Gastrocnemius medialis (tissue), 4 donors: ENCODE data around the gene SEMA4F. TPM values are rescaled to one million over a fixed set of nuclear protein-coding genes. Genes with fewer than 3 reads are reported as not detected.

Experiments
- ATAC-seq, 2 donors: fragments of 150-250 bp; one replicate each; pipeline ENCODE4 v1.9.1; 2016
- DNase-seq, 2 donors: peaks; one replicate each; pipeline ENCODE4 v3.0.0-alpha.2; 2019
- H3K27ac ChIP-seq, 4 donors: fragments of 200-600 bp; sonication (generic); 1 replicate in 1 of 4; 2 replicates in 3 of 4; pipeline ENCODE4 v1.5.1; 2016 to 2018; ENCODE audit warnings: mild to moderate bottlenecking in 2 of 4, moderate library complexity in 1 of 4
- H3K27me3 ChIP-seq, 3 donors: fragments of 200-600 bp; sonication (generic) in 2 of 3; 1 replicate in 1 of 3; 2 replicates in 2 of 3; pipeline versions ENCODE4 v1.5.1 to v1.6.0; 2016 to 2019; ENCODE audit warnings: mild to moderate bottlenecking in 1 of 3, moderate library complexity in 1 of 3
- H3K36me3 ChIP-seq, 2 donors: fragments of 200-600 bp; sonication (generic) in 1 of 2; one replicate each; pipeline ENCODE4 v1.5.1; 2017 to 2018
- H3K4me1 ChIP-seq, 2 donors: fragments of 200-600 bp; sonication (generic) in 1 of 2; one replicate each; pipeline ENCODE4 v1.5.1; 2016 to 2017; ENCODE audit warnings: mild to moderate bottlenecking in 2 of 2
- H3K4me3 ChIP-seq, 4 donors: fragments of 200-600 bp; sonication (generic) in 3 of 4; 1 replicate in 1 of 4; 2 replicates in 3 of 4; pipeline ENCODE4 v1.5.1; 2016 to 2019; ENCODE audit warnings: mild to moderate bottlenecking in 2 of 4
- H3K9me3 ChIP-seq, 3 donors: fragments of 200-600 bp; sonication (generic) in 2 of 3; 1 replicate in 1 of 3; 2 replicates in 2 of 3; pipeline ENCODE4 v1.5.1; 2016 to 2019
- POLR2A ChIP-seq, 2 donors: fragments of 450-650 bp; IDR thresholded peaks; one replicate each; pipeline ENCODE4 v1.6.1; 2017; ENCODE audit warnings: antibody characterized with exemption in 2 of 2, mild to moderate bottlenecking in 2 of 2, moderate library complexity in 2 of 2
- in situ Hi-C, 4 donors: fragments of 200-750 bp; cut with MboI; loops; one replicate each; pipeline versions ENCODE4 v1.15.0 to v1.8.0; 2017; ENCODE audit warnings: low sequenced_read_pairs in 4 of 4
- intact Hi-C: fragments of 100-400 bp; cut with DNase I; formaldehyde crosslinking; loops from one replicate; pipeline ENCODE4 v1.15.1; 2023; ENCODE audit warnings: low total_unique reads
- total RNA-seq, 4 donors: library from RNA; depleted of rRNA; stranded (reverse); fragments of >200 nt; gene quantifications; one replicate each; pipeline versions ENCODE4 v1.1.0 to v1.2.3, GENCODE V29; 2016
- TF ChIP-seq, protein P1 (sequence below), 5 experiments: fragments of 450-650 bp in 3 of 5; fragments of 200-600 bp in 2 of 5; sonication (generic) in 2 of 5; IDR thresholded peaks in 4 of 5; conservative IDR thresholded peaks in 1 of 5; 1 replicate in 4 of 5; 2 replicates in 1 of 5; pipeline ENCODE4 v1.5.1; 2016 to 2019; ENCODE audit warnings: antibody characterized with exemption in 5 of 5, mild to moderate bottlenecking in 3 of 5, moderate library complexity in 3 of 5

Gene SEMA4F
- total RNA-seq, 4 donors from 2014 or later: 0.97 to 1.6 (median 1.4) TPM

DNA sequence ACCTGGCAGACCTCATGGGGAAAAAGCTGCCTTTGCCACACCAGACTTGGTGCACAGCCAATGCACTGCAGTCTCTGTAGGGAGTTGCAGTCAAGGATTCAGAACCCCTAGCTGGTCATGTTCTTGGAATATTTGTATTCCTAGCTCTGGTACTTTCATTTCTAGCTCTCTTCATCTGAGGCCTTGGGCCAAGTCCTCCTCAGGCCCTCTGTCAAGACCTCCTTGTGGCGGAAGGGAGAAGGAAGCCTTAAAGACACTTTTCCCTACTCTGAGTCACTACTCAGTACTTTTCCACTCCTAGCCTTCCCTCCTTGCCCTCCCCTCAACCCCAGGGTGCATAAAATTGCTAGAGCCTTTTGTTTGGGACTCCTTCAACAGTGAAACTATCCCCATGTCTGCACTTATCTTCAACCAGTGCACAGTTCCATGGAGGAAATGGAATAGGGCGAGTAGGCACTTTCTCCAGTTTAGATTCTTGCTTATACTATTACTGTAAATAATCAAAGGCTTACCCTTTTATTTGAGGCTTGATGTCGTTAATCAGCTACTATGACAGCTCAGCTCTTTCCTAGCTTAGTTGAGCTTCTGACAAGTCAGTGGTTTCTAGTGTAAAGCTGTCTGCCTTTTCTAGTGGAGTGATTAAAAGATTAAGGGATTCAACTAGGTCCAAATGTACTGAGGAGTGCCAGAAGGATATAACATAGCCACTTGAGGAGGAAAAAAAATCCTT lies 21.7 kb upstream of the SEMA4F start:
- in situ Hi-C loops: no loop called here
- no peak overlapping the region for H3K4me3 ChIP-seq
- TF ChIP-seq POLR2A (IDR thresholded peaks at IDR 0.05): no peak
- TF ChIP-seq, protein P1, sequence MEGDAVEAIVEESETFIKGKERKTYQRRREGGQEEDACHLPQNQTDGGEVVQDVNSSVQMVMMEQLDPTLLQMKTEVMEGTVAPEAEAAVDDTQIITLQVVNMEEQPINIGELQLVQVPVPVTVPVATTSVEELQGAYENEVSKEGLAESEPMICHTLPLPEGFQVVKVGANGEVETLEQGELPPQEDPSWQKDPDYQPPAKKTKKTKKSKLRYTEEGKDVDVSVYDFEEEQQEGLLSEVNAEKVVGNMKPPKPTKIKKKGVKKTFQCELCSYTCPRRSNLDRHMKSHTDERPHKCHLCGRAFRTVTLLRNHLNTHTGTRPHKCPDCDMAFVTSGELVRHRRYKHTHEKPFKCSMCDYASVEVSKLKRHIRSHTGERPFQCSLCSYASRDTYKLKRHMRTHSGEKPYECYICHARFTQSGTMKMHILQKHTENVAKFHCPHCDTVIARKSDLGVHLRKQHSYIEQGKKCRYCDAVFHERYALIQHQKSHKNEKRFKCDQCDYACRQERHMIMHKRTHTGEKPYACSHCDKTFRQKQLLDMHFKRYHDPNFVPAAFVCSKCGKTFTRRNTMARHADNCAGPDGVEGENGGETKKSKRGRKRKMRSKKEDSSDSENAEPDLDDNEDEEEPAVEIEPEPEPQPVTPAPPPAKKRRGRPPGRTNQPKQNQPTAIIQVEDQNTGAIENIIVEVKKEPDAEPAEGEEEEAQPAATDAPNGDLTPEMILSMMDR (IDR thresholded peaks at IDR 0.05 in 4 of 5, conservative IDR thresholded peaks at IDR 0.05 in 1 of 5): no peak
- H3K36me3 ChIP-seq: no peaks in the 10 kb centered on the region
- no peaks in the 10 kb centered on the region for H3K4me1 ChIP-seq
- DNase-seq: no peak
- no peaks in the 10 kb centered on the region for H3K9me3 ChIP-seq
- H3K27me3 ChIP-seq: no peaks in the 10 kb centered on the region
- ATAC-seq: no peak
- intact Hi-C loops: no loop called here
- no peak overlapping the region for H3K27ac ChIP-seq

DNA sequence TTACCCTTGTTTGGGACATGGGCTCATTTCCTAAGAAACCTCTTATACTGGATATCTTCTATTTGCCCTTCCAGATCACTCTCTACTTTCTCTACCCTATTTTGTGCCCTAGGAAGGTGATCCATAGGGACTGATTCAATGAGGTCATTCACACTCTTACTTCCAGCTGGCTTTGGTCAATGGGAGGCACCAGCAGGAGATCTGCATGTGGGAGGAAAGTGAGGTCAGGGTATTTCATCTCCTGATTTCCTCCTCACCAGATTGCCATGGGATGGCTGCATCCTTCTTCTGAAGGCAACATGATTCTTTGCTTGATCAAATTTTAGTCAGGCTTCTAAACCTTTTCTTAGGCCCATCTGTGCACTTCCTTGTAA lies 21.1 kb upstream of the SEMA4F start:
- no peak for ATAC-seq
- in situ Hi-C loops: no loop called here

DNA sequence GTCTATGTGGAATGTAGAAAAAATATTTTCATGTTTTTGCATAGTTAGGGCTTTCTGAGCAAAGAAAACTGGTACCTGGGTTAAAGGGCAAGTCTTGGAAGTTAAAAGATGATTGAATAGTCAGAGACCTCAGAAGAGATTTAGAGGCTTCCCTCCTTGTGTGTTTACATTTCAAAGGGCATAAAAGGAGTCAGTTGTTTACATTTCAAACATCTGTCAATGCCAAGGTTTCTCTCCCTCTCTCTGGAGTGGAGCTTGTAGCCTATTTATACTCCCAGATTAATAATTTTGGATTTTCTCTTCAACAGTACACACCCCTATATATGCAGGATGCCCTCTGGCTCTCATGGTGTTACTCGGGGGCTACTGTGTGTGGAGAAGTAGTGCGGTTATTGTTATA lies 14.5 kb upstream of the SEMA4F start:
- TF ChIP-seq, protein P1 (IDR thresholded peaks at IDR 0.05 in 4 of 5, conservative IDR thresholded peaks at IDR 0.05 in 1 of 5): no peak
- no peak for TF ChIP-seq POLR2A (IDR thresholded peaks at IDR 0.05)

More for the DNA sequence above, 21.1 kb upstream of the SEMA4F start:
- Histone ChIP-seq H3K27me3 (no peaks in the 10 kb centered on the region), H3K9me3 (no peaks in the 10 kb centered on the region), H3K27ac (no peak overlapping the region), H3K4me1 (no peaks in the 10 kb centered on the region), H3K4me3 (no peak overlapping the region), H3K36me3 (no peaks in the 10 kb centered on the region)
- no peak for DNase-seq
- intact Hi-C loops: no loop called here
- TF ChIP-seq POLR2A (IDR thresholded peaks at IDR 0.05): no peak
- TF ChIP-seq, protein P1 (IDR thresholded peaks at IDR 0.05 in 4 of 5, conservative IDR thresholded peaks at IDR 0.05 in 1 of 5): no peak

DNA sequence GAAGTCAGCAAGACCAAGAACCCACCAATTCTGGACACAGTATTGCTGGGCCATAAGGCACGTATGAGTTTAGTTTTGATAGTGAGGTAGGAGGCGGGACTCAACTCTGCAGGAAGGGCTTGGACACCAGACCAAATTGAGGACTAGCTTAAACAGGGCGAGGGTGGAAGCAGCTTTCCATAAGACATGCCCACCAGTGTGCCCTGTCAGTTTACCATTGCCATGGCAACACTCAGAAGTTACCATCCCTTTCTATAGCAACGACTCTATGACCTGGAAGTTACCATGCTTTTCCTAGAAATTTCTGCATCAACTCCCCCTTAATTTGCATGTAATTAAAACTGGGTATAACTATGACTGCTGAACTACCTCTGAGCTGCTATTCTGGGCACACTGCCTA lies 8.7 kb upstream of the SEMA4F start:
- intact Hi-C loops (no loop called here), in situ Hi-C loops (no loop called here)
- Histone ChIP-seq H3K27me3 (peaks cover 12 to 19% (median 17%) of the 10 kb centered on the region in 3 donors), H3K4me1 (no peaks in the 10 kb centered on the region), H3K4me3 (no peak overlapping the region), H3K9me3 (no peaks in the 10 kb centered on the region), H3K27ac (no peak overlapping the region), H3K36me3 (no peaks in the 10 kb centered on the region)
- no peak for ATAC-seq
- TF ChIP-seq, protein P1 (IDR thresholded peaks at IDR 0.05 in 4 of 5, conservative IDR thresholded peaks at IDR 0.05 in 1 of 5): no peak
- TF ChIP-seq POLR2A (IDR thresholded peaks at IDR 0.05): no peak
- no peak for DNase-seq

More for the DNA sequence above, 14.5 kb upstream of the SEMA4F start:
- H3K9me3 ChIP-seq: no peaks in the 10 kb centered on the region
- no peak overlapping the region for H3K27ac ChIP-seq
- no peak for DNase-seq
- no peaks in the 10 kb centered on the region for H3K27me3 ChIP-seq
- no peak for ATAC-seq
- H3K4me3 ChIP-seq: no peak overlapping the region
- in situ Hi-C loops (no loop called here), intact Hi-C loops (no loop called here)
- H3K4me1 ChIP-seq: no peaks in the 10 kb centered on the region
- no peaks in the 10 kb centered on the region for H3K36me3 ChIP-seq

DNA sequence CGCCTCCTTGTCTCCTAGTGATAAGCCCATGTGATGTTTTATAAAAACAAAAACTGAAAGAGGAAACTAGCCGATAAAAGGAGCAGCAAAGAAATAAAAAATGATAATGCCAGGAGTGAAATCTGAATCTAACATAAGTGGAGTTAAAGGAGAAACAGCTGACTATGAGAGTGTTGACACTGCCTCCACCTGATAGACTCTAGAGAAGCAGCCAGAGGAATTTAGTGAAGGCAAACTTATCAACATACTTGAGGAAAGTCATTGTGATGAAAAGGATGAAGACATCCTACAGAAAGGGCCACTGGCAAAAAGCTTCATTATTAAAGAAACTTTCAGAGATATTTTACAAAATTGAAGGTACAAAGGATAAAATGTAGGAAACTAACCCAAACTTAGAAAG lies 7.8 kb upstream of the SEMA4F start:
- intact Hi-C loops: no loop called here
- DNase-seq: no peak
- no peak overlapping the region for H3K4me3 ChIP-seq
- no peaks in the 10 kb centered on the region for H3K9me3 ChIP-seq
- TF ChIP-seq POLR2A (IDR thresholded peaks at IDR 0.05): no peak
- TF ChIP-seq, protein P1 (IDR thresholded peaks at IDR 0.05 in 4 of 5, conservative IDR thresholded peaks at IDR 0.05 in 1 of 5): no peak
- H3K27me3 ChIP-seq: peaks cover 12 to 19% (median 17%) of the 10 kb centered on the region in 3 donors
- H3K4me1 ChIP-seq: no peaks in the 10 kb centered on the region
- no peaks in the 10 kb centered on the region for H3K36me3 ChIP-seq
- no peak for ATAC-seq
- H3K27ac ChIP-seq: no peak overlapping the region
- in situ Hi-C loops: no loop called here
